Measurements from ENCODE around the gene MTG1.

DNA sequence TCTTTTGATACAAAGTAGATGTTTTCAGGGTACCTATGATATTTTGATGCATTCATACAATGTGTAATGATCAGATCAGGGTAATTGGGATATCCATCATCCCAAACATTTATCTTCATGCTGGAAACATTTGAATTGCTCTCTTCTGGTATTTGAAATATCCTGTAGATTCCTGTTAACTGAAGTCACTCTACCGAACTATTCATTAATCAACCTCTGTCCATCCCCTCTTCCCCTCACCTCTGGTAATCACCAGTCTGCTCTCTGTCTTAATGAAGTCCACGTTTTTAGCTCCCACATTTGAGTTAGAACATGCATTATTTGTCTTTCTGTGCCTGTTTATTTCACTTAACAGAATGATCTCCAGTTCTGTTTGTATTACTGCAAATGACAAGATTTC is 11.3 kb downstream of the MTG1 start:
- no peak for TF ChIP-seq EZH2phosphoT487 (IDR thresholded peaks at IDR 0.05; ENCODE audit: unreplicated experiment)
- TF ChIP-seq, protein P1, sequence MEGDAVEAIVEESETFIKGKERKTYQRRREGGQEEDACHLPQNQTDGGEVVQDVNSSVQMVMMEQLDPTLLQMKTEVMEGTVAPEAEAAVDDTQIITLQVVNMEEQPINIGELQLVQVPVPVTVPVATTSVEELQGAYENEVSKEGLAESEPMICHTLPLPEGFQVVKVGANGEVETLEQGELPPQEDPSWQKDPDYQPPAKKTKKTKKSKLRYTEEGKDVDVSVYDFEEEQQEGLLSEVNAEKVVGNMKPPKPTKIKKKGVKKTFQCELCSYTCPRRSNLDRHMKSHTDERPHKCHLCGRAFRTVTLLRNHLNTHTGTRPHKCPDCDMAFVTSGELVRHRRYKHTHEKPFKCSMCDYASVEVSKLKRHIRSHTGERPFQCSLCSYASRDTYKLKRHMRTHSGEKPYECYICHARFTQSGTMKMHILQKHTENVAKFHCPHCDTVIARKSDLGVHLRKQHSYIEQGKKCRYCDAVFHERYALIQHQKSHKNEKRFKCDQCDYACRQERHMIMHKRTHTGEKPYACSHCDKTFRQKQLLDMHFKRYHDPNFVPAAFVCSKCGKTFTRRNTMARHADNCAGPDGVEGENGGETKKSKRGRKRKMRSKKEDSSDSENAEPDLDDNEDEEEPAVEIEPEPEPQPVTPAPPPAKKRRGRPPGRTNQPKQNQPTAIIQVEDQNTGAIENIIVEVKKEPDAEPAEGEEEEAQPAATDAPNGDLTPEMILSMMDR (conservative IDR thresholded peaks at IDR 0.05; ENCODE audit: low read depth in 2 of 2): no peak
